ENCODE results near the gene MPV17. TPM values are rescaled to one million over a fixed set of nuclear protein-coding genes. Genes with fewer than 3 reads are reported as not detected.

MPV17 gene
- total and polyA plus RNA-seq, 9 of the 15 experiments (the other 6 are each of a cell fraction or from before 2014, with no cell fraction given): 54.7 to 140 (median 70.2) TPM

GRCh38 chr2:27322766-27323595, at the start of gene MPV17 (continued):
- TF ChIP-seq, protein P1, sequence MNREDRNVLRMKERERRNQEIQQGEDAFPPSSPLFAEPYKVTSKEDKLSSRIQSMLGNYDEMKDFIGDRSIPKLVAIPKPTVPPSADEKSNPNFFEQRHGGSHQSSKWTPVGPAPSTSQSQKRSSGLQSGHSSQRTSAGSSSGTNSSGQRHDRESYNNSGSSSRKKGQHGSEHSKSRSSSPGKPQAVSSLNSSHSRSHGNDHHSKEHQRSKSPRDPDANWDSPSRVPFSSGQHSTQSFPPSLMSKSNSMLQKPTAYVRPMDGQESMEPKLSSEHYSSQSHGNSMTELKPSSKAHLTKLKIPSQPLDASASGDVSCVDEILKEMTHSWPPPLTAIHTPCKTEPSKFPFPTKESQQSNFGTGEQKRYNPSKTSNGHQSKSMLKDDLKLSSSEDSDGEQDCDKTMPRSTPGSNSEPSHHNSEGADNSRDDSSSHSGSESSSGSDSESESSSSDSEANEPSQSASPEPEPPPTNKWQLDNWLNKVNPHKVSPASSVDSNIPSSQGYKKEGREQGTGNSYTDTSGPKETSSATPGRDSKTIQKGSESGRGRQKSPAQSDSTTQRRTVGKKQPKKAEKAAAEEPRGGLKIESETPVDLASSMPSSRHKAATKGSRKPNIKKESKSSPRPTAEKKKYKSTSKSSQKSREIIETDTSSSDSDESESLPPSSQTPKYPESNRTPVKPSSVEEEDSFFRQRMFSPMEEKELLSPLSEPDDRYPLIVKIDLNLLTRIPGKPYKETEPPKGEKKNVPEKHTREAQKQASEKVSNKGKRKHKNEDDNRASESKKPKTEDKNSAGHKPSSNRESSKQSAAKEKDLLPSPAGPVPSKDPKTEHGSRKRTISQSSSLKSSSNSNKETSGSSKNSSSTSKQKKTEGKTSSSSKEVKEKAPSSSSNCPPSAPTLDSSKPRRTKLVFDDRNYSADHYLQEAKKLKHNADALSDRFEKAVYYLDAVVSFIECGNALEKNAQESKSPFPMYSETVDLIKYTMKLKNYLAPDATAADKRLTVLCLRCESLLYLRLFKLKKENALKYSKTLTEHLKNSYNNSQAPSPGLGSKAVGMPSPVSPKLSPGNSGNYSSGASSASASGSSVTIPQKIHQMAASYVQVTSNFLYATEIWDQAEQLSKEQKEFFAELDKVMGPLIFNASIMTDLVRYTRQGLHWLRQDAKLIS (CRISPR knock-in tag; IDR thresholded peaks at IDR 0.05): peak; percentile 74
- TF ChIP-seq, protein P2, sequence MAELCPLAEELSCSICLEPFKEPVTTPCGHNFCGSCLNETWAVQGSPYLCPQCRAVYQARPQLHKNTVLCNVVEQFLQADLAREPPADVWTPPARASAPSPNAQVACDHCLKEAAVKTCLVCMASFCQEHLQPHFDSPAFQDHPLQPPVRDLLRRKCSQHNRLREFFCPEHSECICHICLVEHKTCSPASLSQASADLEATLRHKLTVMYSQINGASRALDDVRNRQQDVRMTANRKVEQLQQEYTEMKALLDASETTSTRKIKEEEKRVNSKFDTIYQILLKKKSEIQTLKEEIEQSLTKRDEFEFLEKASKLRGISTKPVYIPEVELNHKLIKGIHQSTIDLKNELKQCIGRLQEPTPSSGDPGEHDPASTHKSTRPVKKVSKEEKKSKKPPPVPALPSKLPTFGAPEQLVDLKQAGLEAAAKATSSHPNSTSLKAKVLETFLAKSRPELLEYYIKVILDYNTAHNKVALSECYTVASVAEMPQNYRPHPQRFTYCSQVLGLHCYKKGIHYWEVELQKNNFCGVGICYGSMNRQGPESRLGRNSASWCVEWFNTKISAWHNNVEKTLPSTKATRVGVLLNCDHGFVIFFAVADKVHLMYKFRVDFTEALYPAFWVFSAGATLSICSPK (IDR thresholded peaks at IDR 0.05; ENCODE audit: borderline replicate concordance): no peak
- no peak for TF ChIP-seq ZNF24 (IDR thresholded peaks at IDR 0.05)
- no peak for TF ChIP-seq MCM3 (IDR thresholded peaks at IDR 0.05)
- TF ChIP-seq SREBF1 (IDR thresholded peaks at IDR 0.05; ENCODE audit: borderline replicate concordance, low read depth, low read length): no peak
- TF ChIP-seq U2AF2 (optimal IDR thresholded peaks at IDR 0.05; ENCODE audit: low read depth, low read length): no peak
- no peak for TF ChIP-seq FOSL1 (tag; conservative IDR thresholded peaks at IDR 0.05)
- peak; percentile 47; the same call in 1 of the 2 replicates for TF ChIP-seq ZNF3 (CRISPR knock-in tag; IDR thresholded peaks at IDR 0.05)
- TF ChIP-seq, protein P3, sequence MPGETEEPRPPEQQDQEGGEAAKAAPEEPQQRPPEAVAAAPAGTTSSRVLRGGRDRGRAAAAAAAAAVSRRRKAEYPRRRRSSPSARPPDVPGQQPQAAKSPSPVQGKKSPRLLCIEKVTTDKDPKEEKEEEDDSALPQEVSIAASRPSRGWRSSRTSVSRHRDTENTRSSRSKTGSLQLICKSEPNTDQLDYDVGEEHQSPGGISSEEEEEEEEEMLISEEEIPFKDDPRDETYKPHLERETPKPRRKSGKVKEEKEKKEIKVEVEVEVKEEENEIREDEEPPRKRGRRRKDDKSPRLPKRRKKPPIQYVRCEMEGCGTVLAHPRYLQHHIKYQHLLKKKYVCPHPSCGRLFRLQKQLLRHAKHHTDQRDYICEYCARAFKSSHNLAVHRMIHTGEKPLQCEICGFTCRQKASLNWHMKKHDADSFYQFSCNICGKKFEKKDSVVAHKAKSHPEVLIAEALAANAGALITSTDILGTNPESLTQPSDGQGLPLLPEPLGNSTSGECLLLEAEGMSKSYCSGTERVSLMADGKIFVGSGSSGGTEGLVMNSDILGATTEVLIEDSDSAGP (CRISPR knock-in tag; IDR thresholded peaks at IDR 0.05): peak; percentile 77; the same call in 1 of the 2 replicates
- no peak for TF ChIP-seq ADNP (tag; IDR thresholded peaks at IDR 0.05)
- peak; percentile 32 to 50; a peak in 3 of 4 replicates for TF ChIP-seq NRF1 (conservative IDR thresholded peaks at IDR 0.05 in 1 of 2, IDR thresholded peaks at IDR 0.05 in 1 of 2)
- TF ChIP-seq ZNF584 (CRISPR knock-in tag; IDR thresholded peaks at IDR 0.05; ENCODE audit: low read depth): no peak
- peak; percentile 20 for TF ChIP-seq SP2 (IDR thresholded peaks at IDR 0.05; ENCODE audit: extremely low read depth, low read depth, low read length, poor library complexity, severe bottlenecking)
- TF ChIP-seq SRSF1 (IDR thresholded peaks at IDR 0.05; ENCODE audit: low read depth, low read length): no peak
- peak; percentile 46; the same call in 1 of the 2 replicates for TF ChIP-seq ZBTB17 (CRISPR knock-in tag; IDR thresholded peaks at IDR 0.05)
- TF ChIP-seq PML (IDR thresholded peaks at IDR 0.05; ENCODE audit: low read length): peak; percentile 84

Measured in K562 (cell line).